Measurements from ENCODE around the gene PWWP2B. TPM values are rescaled to one million over a fixed set of nuclear protein-coding genes. Genes with fewer than 3 reads are reported as not detected.

Gene PWWP2B
- total and polyA plus RNA-seq, 2 of the 4 experiments (the other 2 are of a cell fraction) = 1.7 to 2.2 TPM

DNA sequence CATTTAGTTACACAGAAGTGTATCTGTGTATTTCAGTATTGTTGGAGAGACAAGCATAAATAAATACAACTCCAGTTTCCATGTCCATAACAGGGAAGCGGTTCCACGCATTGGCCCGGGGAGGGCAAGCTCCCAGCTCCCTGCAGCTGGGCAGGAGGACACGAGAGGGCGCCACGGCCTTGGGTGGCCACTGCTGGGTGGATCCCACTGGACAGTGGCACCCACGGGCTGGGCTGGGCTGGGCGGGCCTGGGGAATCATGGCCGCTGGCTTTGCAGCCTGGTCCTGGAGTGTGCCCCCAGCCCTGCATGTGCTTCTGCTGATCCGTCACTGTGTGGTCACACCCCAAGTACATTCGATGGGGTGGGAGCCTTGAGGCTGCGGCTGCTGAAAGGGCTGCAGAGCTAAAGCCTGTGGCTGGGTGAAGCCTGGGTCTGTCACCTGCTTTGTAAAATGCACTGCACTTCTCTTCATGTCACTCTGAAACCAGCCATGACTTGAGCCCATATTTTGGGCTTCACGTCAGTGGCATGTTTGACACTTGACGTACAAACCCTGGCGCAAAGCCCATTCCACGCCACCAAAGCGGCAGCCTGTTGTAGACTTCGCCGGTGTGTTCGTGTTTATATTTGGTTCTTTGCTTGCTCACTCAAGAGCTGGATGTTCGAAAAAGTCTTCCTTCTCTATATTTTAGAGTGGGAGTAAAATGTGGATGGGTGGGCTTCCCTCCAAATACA lies 37.5 kb upstream of the PWWP2B start:
- no peak for ATAC-seq (ENCODE audit: low read depth)
- dilution Hi-C loops (cut with HindIII; ENCODE audit: low sequenced_read_pairs, unreplicated experiment) = no loop called here
- WGBS, 2 experiments (ENCODE audit: extremely low coverage in 2 of 2, insufficient read length in 1 of 2) = 86% methylated on average over 9 of the region's 21 CpGs; no CpG with 5 or more reads in 1 of the 2 experiments

More for the DNA sequence above, 37.5 kb upstream of the PWWP2B start:
- DNase-seq = no peak
- Histone ChIP-seq H3K9me1 (ENCODE audit: insufficient read depth, low read length) (0 out of 2 replicates have a peak, but pooled peaks cover 3% of the 10 kb centered on the region), H4K91ac (ENCODE audit: insufficient read depth, low read depth, low read length) (no peak overlapping the region), H3K4me1 (ENCODE audit: control insufficient read depth, insufficient read depth, low read length) (no peaks in the 10 kb centered on the region), H3K4me2 (ENCODE audit: low read depth, low read length) (no peak overlapping the region), H4K20me1 (ENCODE audit: insufficient read depth, low read length) (no peaks in the 10 kb centered on the region), H3K27ac (ENCODE audit: insufficient read depth, low read length) (no peak overlapping the region), H3K9ac (ENCODE audit: low read depth, low read length) (no peak overlapping the region), H3K79me1 (ENCODE audit: low read depth in 1 of 2, low read length in 2 of 2) (no peaks in the 10 kb centered on the region), H4K5ac (ENCODE audit: low read depth, low read length) (no peak overlapping the region), H3K9me3 (ENCODE audit: control insufficient read depth, insufficient read depth, low read length) (no peaks in the 10 kb centered on the region), H2BK120ac (ENCODE audit: low read depth, low read length) (no peak overlapping the region), H3K36me3 (ENCODE audit: control insufficient read depth, insufficient read depth, low read length) (peaks cover 3% of the 10 kb centered on the region; the same call in 1 of the 2 replicates), H3K14ac (replicated peaks; ENCODE audit: low read depth, low read length) (no peak overlapping the region), H2BK20ac (ENCODE audit: low read depth, low read length) (no peak overlapping the region), H2AK9ac (replicated peaks; ENCODE audit: low read depth, low read length, poor library complexity) (no peak overlapping the region), H2AFZ (replicated peaks; ENCODE audit: low read length, poor library complexity) (no peak overlapping the region), H3K4me3 (ENCODE audit: insufficient read depth, low read depth, low read length) (no peak overlapping the region), H3K56ac (ENCODE audit: extremely low read depth, insufficient read depth, low read length) (no peak overlapping the region), H3K23ac (ENCODE audit: low read depth, low read length) (no peak overlapping the region), H4K8ac (ENCODE audit: low read depth in 2 of 2, low read length in 2 of 2) (no peak overlapping the region), H3K4ac (ENCODE audit: low read depth, low read length) (no peak overlapping the region), H3K27me3 (ENCODE audit: control insufficient read depth, insufficient read depth, low read length) (no peaks in the 10 kb centered on the region), H2BK5ac (ENCODE audit: low read depth, low read length, poor library complexity, severe bottlenecking) (no peak overlapping the region), H2AK5ac (ENCODE audit: low read depth, low read length) (no peak overlapping the region), H2BK15ac (ENCODE audit: low read depth, low read length) (no peak overlapping the region), H3K18ac (ENCODE audit: low read depth, low read length) (no peak overlapping the region)
- ChIA-PET POLR2A (ENCODE audit: unreplicated experiment) (no interaction called here), CTCF (interaction anchor here (1.0 kb wide), 1 partner anchor 141 kb away, joined by 3 read pairs; no protein-coding TSS in a partner anchor)
- in situ Hi-C loops (cut with MboI; ENCODE audit: low sequenced_read_pairs) = no loop called here
- intact Hi-C loops (cut with micrococcal nuclease) = no loop called here
- TF ChIP-seq MXI1 (IDR thresholded peaks at IDR 0.05; ENCODE audit: borderline replicate concordance, low read depth, low read length) (no peak), CHD1 (IDR thresholded peaks at IDR 0.05; ENCODE audit: low read depth, low read length) (no peak), SMC3 (IDR thresholded peaks at IDR 0.05; ENCODE audit: low read depth, low read length) (no peak), NFE2L2 (IDR thresholded peaks at IDR 0.05; ENCODE audit: low read depth, low read length) (no peak), POLR2A (IDR thresholded peaks at IDR 0.05; ENCODE audit: low read depth, low read length) (no peak), BHLHE40 (IDR thresholded peaks at IDR 0.05; ENCODE audit: low read depth, low read length) (no peak), RFX5 (IDR thresholded peaks at IDR 0.05; ENCODE audit: low read depth, low read length) (no peak), RCOR1 (IDR thresholded peaks at IDR 0.05; ENCODE audit: insufficient replicate concordance, low read length) (no peak), MAZ (IDR thresholded peaks at IDR 0.05; ENCODE audit: borderline replicate concordance, low read depth, low read length) (no peak), CEBPB (IDR thresholded peaks at IDR 0.05; ENCODE audit: low read depth, low read length) (no peak), MAFK (IDR thresholded peaks at IDR 0.05; ENCODE audit: low read depth, low read length) (no peak), RAD21 (IDR thresholded peaks at IDR 0.05; ENCODE audit: low read length) (no peak), FOS (IDR thresholded peaks at IDR 0.05; ENCODE audit: low read depth, low read length) (no peak)
- TF ChIP-seq, protein P1, sequence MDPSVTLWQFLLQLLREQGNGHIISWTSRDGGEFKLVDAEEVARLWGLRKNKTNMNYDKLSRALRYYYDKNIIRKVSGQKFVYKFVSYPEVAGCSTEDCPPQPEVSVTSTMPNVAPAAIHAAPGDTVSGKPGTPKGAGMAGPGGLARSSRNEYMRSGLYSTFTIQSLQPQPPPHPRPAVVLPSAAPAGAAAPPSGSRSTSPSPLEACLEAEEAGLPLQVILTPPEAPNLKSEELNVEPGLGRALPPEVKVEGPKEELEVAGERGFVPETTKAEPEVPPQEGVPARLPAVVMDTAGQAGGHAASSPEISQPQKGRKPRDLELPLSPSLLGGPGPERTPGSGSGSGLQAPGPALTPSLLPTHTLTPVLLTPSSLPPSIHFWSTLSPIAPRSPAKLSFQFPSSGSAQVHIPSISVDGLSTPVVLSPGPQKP (IDR thresholded peaks at IDR 0.05; ENCODE audit: borderline replicate concordance, low read depth, low read length) = no peak
- TF ChIP-seq, protein P2, sequence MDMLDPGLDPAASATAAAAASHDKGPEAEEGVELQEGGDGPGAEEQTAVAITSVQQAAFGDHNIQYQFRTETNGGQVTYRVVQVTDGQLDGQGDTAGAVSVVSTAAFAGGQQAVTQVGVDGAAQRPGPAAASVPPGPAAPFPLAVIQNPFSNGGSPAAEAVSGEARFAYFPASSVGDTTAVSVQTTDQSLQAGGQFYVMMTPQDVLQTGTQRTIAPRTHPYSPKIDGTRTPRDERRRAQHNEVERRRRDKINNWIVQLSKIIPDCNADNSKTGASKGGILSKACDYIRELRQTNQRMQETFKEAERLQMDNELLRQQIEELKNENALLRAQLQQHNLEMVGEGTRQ (IDR thresholded peaks at IDR 0.05; ENCODE audit: low read depth, low read length) = no peak
- TF ChIP-seq, protein P3, sequence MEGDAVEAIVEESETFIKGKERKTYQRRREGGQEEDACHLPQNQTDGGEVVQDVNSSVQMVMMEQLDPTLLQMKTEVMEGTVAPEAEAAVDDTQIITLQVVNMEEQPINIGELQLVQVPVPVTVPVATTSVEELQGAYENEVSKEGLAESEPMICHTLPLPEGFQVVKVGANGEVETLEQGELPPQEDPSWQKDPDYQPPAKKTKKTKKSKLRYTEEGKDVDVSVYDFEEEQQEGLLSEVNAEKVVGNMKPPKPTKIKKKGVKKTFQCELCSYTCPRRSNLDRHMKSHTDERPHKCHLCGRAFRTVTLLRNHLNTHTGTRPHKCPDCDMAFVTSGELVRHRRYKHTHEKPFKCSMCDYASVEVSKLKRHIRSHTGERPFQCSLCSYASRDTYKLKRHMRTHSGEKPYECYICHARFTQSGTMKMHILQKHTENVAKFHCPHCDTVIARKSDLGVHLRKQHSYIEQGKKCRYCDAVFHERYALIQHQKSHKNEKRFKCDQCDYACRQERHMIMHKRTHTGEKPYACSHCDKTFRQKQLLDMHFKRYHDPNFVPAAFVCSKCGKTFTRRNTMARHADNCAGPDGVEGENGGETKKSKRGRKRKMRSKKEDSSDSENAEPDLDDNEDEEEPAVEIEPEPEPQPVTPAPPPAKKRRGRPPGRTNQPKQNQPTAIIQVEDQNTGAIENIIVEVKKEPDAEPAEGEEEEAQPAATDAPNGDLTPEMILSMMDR (conservative IDR thresholded peaks at IDR 0.05; ENCODE audit: low read depth, low read length) = no peak
- BruUV-seq (replicated peaks) = no TSS peak

Measured in IMR-90 (cell line).